GM10248 (cell line): Measurements from ENCODE around the gene PIGK.
"Not testable (repeated sequence)": the region's sequence is repeated elsewhere in the genome, so short reads cannot be mapped to it uniquely, and the experiment has no call there.

Source experiments
- CTCF ChIA-PET: fragments of 300-600 bp; sonication (Branson Sonifier 250); formaldehyde crosslinking; extraction: SDS; loops from one replicate; lab custom pipeline; 2021; ENCODE audit warnings: antibody characterized with exemption; lab: Yijun Ruan, JAX
- POLR2A ChIA-PET: fragments of 350-650 bp; sonication (Branson Sonifier 250); formaldehyde crosslinking; extraction: SDS; loops from one replicate; lab custom pipeline; 2020; ENCODE audit warnings: antibody characterized with exemption; lab: Yijun Ruan, JAX
- DNase-seq: peaks from one replicate; pipeline ENCODE4 v3.0.0; 2012; ENCODE audit errors: extremely low spot score
- CTCF ChIP-seq: IDR thresholded peaks from 2 replicates; pipeline ENCODE4 v1.5.1; 2012; ENCODE audit warnings: mild to moderate bottlenecking, low read depth; ENCODE audit errors: extremely low read depth, missing control alignments, control extremely low read depth

Gene PIGK

DNA sequence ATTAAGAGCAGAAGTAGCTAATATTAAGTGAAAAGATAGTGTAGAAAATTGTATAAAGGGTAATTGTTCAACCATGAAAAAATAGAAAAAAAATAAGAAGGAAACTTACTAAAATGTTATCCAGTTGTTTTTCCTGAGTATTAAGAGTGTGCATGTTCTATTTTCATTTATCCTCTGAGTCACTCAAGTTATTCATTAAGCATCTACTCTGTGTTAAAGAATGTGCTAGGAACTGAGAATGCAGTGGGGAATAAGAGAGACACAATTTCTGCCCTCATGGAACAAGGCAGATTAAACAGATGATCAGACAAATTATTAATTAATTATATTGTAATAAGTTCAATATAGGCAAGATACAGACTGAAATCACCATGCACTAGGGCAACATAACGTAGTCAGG, 10.8 kb upstream of the PIGK start:
- CTCF ChIA-PET: interaction anchor here (1.2 kb wide), 1 partner anchor 9 kb away, joined by 6 read pairs; no protein-coding TSS in a partner anchor
- no peak for DNase-seq
- POLR2A ChIA-PET: no interaction called here
- TF ChIP-seq CTCF: no peak

DNA sequence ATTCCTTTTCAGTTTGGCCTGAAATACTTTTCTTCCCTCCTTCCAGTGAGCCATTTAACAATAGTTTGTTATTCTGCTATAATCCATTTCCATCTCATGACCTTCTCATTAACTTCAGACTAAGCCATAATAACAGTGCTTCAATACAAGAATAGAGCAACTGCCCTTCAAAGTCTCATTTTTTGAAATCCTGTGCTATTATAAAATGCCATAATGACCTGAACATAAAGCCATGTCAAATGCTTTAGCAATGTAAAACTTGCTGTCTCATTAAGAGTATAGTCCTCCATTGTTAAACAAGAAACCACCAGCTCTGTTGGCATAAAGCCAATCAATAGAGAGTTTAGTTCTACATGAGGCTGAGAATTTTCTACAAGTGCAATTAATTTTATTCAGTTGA, 9.6 kb upstream of the PIGK start:
- TF ChIP-seq CTCF: no peak
- no peak for DNase-seq
- ChIA-PET POLR2A (no interaction called here), CTCF (interaction anchor here (1.2 kb wide), 1 partner anchor 10 kb away, joined by 6 read pairs; no protein-coding TSS in a partner anchor)

DNA sequence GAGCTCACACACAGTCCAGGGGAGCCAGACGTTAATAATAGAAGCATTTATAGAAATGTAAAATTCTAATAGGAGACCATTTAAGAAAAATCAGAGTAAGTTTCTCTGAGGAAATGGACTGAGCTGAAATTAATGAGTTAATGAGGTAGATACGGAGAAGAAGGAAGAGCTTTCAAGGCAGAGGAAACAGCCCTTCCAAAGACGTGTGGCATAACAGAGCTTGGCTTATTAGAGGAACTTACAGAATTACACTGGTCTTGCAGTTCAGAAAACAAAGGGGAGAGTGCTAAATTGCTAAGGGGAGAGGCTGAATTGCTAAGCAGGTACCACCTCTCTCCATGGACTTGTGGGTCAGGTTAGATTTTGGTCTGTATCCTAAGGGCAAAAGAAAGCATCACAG, 8.2 kb upstream of the PIGK start:
- no peak for DNase-seq
- TF ChIP-seq CTCF: no peak
- POLR2A ChIA-PET: no interaction called here
- CTCF ChIA-PET: interaction anchor here (1.4 kb wide), 1 partner anchor 12 kb away, joined by 4 read pairs; no protein-coding TSS in a partner anchor

GRCh38 chr1:77222496-77222895, 3.3 kb upstream of the PIGK start:
- CTCF ChIA-PET: interaction anchor here (1.0 kb wide), 1 partner anchor 310 kb away, joined by 3 read pairs; no protein-coding TSS in a partner anchor
- no peak for DNase-seq
- POLR2A ChIA-PET: no interaction called here
- no peak for TF ChIP-seq CTCF

DNA sequence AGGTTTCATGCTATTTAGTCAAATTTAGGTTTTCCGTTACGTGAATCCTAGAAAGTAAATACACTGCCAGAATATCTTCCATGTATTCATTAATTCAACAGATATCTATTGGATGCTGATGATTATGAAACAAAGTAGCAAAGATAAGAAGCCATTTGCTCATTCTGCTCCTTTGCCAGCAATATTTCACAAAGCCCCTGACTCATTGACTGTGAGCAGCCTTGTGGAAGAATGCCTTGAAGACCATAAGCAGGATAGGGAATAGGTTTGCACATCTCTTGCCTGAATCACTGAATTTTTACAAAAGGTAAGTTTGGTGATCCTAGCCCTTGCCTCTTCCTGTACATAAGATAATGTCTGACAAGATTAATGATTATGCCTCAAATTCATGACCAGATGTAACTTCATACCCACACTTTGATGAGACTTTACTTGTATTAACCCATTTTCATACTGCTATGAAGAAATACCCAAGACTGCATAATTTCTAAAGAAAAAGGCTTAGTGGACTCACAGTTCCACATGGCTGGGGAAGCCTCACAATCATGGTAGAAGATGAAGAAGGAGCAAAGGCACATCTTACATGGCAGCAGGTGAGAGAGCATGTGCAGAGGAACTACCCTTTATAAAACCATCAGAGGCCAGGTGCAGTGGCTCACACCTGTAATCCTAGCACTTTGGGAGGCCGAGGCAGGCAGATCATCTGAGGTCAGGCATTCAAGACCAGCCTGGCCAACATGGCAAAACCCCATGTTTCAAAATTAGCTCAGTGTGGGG, 1.6 kb upstream of the PIGK start:
- no peak for DNase-seq
- ChIA-PET POLR2A (no interaction called here), CTCF (no interaction called here)
- TF ChIP-seq CTCF: no peak

DNA sequence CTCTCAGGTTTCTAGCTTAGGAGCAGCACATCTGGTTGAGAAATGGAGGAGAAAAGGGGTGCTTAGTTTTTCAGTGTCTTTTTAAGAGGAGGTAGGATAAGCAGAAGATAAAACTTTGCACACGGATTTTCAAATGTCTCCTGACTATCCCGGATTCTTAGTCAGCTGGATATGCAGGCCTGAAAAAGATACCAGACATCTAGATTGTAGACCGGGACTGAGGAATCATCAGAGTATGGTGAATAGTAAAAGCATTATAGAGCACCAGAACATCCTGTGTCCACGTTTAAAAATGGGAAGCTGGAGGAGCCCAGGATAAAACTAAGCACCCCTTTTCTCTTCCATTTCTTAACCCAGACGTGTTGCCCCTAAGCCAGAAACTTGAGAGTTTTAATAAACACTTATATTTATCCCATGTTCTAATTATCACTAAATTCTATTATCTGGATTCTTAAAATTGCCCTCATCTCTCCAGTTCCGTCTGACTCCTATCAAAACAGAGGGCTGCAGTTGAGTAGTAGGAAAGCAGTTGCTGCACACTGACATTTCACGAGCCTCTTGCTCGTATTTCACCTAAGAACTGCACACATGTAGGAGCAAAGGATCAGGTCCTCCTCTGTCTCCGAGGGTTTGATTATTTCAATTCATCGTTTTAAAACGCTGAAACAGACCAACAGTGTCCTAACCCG, 609 bp downstream of the PIGK start:
- ChIA-PET CTCF (no interaction called here), POLR2A (no interaction called here)
- DNase-seq: no peak
- no peak for TF ChIP-seq CTCF

GRCh38 chr1:77204043-77204442, 15.2 kb downstream of the PIGK start:
- CTCF ChIA-PET, POLR2A ChIA-PET, DNase-seq: not testable (repeated sequence)
